HG02623 (cell line): ENCODE measurements around the gene SERPINB5.

ENCODE experiments used
- ATAC-seq: cut with Tn5 transposase; IDR thresholded peaks from one replicate; pipeline ENCODE4 v1.9.1; 2021; ENCODE audit warnings: moderate library complexity; ENCODE audit not compliant: unreplicated experiment

Gene SERPINB5

DNA sequence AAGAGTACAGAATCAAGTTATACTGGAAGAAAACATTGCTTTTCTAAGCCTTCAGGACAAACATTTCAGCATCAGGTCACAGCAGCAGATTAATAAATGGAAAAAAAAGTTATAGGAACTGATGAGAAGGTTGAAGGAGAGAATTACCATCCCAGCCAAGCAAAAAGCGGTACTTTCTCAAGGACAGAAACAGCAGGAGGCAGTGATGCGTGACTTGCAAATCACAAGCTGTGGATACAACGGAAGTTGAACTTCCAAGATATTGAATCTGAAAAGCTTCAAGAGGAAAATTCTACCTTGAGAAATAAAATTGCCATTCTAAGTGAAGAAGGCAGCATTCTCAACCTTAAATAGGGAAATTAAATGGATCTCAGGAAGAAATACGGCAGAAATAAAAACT, 46.9 kb downstream of the SERPINB5 start:
- ATAC-seq = no peak

DNA sequence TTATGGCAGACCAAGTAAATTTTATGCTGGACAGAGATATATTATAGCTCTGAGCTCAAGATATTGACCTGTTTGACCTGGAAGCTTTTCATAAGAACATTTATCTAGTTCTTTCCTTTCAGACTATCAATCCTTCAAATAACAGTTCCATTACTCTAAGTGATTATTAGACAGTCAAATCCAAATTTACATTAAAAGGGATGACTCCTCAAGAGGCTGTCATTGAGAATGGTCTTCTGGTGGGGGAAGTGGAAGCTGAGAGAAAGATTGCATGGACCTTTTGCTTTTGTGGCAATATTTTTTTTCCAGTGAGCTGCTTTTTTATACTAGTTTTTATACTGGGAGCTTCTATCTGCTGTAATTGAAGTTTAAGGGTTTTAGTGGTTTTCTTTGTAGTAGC, 50.5 kb downstream of the SERPINB5 start:
- ATAC-seq = no peak

DNA sequence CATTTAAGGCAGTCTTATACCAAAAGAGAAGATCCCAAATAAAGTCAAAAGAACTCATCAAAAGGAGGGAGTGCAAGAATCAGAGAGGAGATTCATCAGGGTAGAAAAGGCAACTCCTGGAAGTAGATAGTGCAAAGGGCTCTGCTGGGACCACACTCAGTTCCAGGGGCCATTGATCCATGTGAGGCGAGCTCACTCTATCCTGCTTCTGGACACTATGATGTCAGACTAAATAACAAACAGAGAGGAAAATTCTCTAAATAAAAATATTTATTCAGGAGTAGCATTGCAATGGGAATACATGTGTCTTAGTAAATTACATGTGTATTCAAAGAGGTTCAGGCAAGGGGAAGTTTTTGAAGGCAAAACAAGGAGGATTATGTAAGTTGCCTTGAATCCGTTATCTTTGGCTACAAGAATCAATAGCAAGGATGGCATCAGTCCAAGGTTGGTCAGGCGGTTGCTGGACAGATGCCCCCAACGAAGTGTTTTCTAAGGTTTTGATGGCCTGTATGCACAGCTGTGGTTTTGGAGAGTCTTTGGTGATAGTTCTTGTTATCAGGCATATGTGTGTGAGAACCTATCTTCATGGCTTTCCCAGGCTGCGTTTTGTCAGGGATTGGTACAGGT, 52.2 kb downstream of the SERPINB5 start:
- ATAC-seq = no peak

DNA sequence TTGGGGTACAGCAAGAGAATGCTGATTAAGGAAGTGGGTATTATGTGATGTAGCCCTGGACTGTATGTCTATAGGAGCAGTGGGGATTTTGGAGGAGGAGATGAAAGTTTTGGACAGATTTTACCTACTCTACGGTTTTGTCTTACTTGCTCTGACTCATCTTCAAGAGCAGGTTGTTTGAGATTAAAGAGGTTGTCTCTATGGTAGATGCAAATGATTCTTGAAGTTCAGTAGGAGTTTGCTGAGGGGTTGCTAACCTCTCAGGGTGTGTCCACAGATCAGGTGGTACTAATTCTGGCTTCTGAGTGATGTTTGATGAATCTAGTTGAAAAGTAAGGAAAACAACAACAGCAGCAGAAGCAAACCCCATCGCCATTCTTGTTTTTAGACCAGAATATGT, 55.7 kb downstream of the SERPINB5 start:
- no peak for ATAC-seq

DNA sequence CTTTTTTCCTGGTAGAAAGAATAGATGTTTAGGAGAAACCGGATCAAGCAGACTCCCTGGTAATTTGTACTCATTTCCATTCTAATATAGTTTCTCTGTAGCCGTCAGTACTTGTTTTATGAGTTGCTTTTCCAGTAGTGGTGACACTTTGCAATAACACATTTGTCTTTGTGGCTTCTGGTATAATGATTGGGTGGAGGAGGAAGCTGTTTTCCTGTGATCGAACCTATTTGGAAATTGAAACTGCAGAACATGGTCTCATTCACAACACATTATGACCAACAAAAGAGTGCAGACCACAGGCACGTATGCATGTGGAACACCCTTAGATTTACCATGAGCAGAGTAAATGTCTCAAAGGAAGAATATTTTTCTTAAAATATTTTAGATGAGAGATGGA, 57.9 kb downstream of the SERPINB5 start:
- no peak for ATAC-seq

DNA sequence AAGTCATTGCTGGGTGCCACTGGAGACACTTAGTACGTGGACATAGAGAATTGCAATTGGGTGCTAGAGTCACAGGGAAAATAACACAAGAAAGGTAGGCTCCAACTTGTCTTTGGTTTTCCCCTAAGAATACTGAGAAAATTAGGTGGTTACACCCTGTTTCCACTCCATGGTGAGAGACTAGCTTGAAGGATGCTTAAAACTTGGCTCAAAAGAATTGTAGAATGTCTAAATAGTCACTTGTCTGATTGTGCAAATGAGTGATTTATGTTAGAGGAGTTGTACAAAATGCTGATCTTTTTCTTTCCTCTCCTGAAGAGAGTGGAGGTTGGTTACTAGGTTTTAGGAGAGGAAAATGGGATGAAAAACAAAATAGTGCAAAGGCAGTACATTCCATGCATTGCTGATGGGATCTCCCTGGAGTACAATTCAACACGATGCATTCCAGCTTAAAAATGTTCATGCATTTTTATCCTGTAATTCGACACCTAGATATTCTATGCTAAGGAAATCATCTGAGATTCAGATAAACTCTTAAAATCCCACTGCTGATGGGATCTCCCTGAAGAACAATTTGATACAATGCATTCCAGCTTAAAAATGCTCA, 63.2 kb downstream of the SERPINB5 start:
- no peak for ATAC-seq

DNA sequence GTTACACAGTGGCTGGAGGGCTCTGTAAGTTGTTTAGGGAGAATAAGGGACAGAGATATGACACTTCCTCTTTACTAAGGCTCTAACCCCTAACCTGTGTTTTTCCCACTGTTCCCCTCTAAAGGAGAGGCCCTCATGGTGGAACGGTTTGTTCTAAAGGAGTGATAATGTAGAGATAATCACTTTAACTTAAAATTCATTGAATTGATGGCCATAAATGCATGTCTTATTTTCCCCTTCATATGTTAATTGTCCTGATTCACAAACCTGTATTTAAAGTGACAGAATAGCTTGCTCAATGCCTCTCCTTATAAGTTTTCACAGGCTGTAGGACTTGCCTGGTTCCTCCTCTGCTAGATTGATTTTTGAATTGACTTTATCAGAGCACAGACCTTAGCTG, 65.3 kb downstream of the SERPINB5 start, which contains the start of gene SERPINB12:
Gene SERPINB12 (plus strand): TSS at position 301 of the 400 bp plus-strand sequence. CDS start 13,791 bp downstream, outside the sequence.
- no peak for ATAC-seq

DNA sequence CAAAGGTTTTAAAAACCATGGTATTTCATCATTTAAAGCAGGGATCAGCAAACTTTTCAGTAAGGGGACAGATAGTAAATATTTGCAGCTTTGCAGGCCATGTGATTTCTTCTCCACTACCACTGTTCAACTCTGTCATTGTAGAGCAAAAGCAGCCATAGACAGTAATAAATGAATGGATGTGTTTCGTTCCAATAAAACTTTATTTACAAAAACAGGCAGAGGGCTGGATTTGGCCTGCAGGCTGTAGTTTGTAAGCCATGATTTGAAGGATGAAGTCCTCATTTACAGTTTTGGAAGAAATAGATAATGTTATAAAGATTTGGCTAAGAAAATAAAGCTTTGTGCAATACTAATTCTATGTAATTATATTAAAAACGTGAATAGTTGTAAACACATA, 67.3 kb downstream of the SERPINB5 start:
- ATAC-seq = no peak

DNA sequence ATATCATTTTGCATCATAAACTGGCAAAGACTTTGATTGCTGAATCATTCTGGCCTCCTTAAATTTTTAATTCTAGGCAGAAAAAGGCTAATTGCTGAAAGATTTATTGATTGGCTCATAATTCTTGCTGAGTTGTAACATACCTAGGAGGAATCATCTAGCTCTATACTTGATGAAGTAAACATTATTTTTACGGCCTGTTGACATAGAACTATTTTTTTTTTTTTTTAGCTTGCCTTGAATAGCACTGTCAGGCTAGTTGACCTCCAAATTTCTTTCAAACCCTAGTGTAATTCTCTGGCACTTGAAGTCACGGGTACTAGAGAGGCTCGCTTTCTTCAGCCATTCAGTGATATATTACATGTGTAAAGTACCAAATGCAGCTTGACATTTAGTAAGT, 68.2 kb downstream of the SERPINB5 start:
- ATAC-seq = no peak

DNA sequence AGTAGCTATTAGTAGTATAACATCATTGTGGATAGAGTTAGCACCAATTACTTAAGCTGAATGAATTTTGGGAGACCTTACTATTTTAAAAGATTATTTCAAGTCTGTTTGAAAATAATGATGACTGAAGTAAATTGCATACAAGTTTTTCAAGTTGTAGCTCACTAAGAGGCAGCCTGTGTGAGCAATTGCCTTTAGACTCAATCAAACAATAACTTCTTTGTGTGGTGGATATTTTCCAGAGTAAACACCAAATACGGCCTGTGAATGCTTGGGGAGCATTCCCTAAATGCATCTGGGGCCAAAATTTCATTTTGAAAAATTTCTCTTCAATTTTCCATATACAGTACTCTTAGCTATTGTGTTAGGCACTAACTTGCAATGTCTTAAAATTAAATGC, 73.3 kb downstream of the SERPINB5 start:
- no peak for ATAC-seq

DNA sequence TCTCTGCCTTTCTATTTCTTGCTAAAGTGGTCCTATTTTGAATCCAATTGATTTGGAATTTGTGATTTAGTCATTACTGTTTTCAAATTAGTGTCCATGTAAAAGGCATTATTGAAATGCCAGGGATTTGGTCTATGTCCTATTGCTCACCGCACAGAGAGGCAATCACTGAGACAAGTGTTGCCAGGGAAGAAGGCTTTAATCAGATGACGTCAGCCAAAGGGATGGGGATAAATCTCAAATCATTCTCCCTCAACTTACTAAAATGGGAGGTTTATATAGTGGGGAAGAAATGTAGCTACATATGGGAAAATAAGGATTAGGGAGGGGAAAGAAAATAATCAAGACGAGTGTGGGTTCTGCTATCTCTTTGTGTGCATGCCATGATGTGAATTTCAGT, 75.0 kb downstream of the SERPINB5 start:
- ATAC-seq = no peak

DNA sequence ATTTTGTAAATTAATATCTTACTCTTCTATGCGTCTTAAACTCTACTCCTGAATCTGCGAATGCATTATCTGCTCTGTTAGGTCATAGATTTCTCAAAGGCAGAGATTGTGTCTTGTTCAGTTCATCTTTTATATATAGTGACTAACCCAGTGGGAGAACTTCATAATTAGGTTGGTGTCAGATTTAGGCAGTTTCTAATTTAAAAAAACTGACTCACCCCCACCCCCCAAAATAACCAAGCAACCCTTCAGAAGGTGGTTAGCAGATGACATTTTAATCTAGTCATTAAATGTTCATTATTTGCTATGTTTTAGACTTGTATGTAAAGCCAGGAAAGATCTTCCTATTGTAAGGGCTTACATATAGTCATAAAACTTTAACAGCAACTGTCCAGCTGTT, 75.8 kb downstream of the SERPINB5 start:
- ATAC-seq = no peak

DNA sequence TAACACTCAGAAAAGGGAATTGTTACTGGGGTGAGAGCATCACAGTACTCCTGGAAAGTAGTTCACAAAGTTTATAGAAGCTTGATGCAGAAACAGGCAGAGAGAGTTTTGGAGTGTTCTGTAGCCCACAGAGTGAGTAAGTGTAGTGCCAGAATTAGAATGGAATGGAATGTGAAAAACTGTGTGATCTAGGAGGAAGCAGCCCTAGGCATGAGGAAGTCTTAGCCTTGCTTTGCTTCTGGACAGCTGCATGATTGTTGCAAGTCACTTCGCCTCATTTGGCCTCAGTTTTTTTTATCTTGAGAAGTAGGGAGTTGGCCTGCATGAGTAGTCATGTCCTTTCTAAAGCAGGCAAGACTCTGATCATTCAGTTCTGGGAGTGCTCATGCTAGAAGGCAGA, 76.3 kb downstream of the SERPINB5 start:
- ATAC-seq = no peak
